ENCODE data around the gene C3orf20. TPM values are rescaled to one million over a fixed set of nuclear protein-coding genes. Genes with fewer than 3 reads are reported as not detected.

Gene C3orf20
- total RNA-seq, 4 donors from 2014 or later: 0.07 to 0.73 TPM; not detected in 2

- no peak for TF ChIP-seq POLR2A (IDR thresholded peaks at IDR 0.05)
- TF ChIP-seq CTCF (IDR thresholded peaks at IDR 0.05): no peak
- Histone ChIP-seq H3K27ac (peak overlapping the region in 1 of 2 donors; percentile 9), H3K36me3 (no peaks in the 10 kb centered on the region), H3K4me1 (no peaks in the 10 kb centered on the region), H3K9me3 (no peaks in the 10 kb centered on the region), H3K27me3 (no peaks in the 10 kb centered on the region), H3K4me3 (no peak overlapping the region)
- DNase-seq: peak in 1 of 2 donors; percentile 36
- intact Hi-C loops (cut with DNase I; ENCODE audit: low total_unique reads): no loop called here
Observed at GRCh38 chr3:14814411-14814871, 139.5 kb downstream of the C3orf20 start.

GRCh38 chr3:14816359-14816758 lies 141.4 kb downstream of the C3orf20 start:
- no peaks in the 10 kb centered on the region for H3K9me3 ChIP-seq
- H3K27me3 ChIP-seq: no peaks in the 10 kb centered on the region
- no peak overlapping the region for H3K4me3 ChIP-seq
- intact Hi-C loops (cut with DNase I; ENCODE audit: low total_unique reads): no loop called here
- no peak overlapping the region for H3K27ac ChIP-seq
- H3K36me3 ChIP-seq: no peaks in the 10 kb centered on the region
- H3K4me1 ChIP-seq: no peaks in the 10 kb centered on the region
- no peak for DNase-seq
- TF ChIP-seq POLR2A (IDR thresholded peaks at IDR 0.05): no peak
- no peak for TF ChIP-seq CTCF (IDR thresholded peaks at IDR 0.05)

DNA sequence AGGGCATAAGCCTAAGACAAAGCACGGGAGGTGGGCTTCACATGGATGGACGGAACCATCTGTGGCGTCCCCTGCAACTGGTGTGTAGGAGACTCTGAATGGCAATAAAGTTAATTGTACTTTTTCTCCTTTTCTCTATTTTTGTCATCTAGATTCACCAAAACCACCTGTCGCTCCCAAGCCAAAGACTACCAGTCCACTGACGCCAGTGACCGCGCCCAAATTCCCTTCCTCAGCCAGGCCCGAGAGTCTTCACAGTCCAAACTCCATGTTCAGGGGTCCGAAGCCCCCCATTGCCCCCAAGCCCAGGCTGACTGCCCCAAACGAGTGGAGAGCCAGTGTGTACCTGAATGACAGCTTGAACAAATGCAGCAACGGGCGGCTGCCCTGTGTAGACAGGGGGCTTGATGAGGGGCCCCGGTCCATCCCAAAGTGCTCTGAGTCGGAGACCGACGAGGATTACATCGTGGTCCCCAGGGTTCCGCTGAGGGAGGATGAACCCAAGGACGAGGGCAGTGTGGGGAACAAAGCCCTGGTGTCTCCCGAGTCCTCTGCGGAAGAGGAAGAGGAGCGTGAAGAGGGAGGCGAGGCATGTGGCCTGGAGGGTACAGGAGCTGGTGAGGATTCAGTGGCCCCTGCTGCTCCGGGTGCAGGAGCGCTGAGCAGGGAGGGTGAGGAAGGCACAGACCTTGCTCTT lies 144.0 kb downstream of the C3orf20 start, which contains the start of gene FGD5:
Gene FGD5, plus strand, starts transcription at position 159 of the 697 bp plus-strand sequence. Its CDS starts 110 bp downstream, at position 269.
- Histone ChIP-seq H3K27ac (no peak within 1 kb of the TSS), H3K4me1 (no peaks in the 10 kb centered on the region), H3K27me3 (no peaks in the 10 kb centered on the region), H3K36me3 (no peaks in the 10 kb centered on the region), H3K9me3 (no peaks in the 10 kb centered on the region), H3K4me3 (no peak within 1 kb of the TSS)
- TF ChIP-seq CTCF (IDR thresholded peaks at IDR 0.05) (no peak), POLR2A (IDR thresholded peaks at IDR 0.05) (no peak)
- no peak for DNase-seq
- intact Hi-C loops (cut with DNase I; ENCODE audit: low total_unique reads): no loop called here

DNA sequence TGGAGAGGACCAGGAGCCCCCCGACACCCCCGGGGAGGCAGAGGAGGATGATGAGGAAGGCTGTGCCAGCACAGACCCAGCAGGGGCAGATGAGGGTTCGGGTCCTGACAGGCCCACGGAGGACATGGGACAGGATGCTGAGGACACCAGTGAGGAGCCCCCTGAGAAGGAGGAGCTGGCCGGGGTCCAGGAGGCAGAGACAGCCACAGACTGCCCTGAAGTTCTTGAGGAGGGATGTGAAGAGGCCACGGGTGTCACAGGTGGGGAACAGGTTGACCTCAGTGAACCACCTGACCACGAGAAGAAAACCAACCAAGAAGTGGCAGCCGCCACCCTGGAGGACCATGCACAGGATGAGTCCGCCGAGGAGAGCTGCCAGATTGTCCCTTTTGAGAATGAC lies 144.7 kb downstream of the C3orf20 start:
- intact Hi-C loops (cut with DNase I; ENCODE audit: low total_unique reads): no loop called here
- peaks cover 0 to 6% of the 10 kb centered on the region in 2 donors for H3K4me1 ChIP-seq
- no peaks in the 10 kb centered on the region for H3K36me3 ChIP-seq
- H3K4me3 ChIP-seq: no peak overlapping the region
- no peak for DNase-seq
- TF ChIP-seq CTCF (IDR thresholded peaks at IDR 0.05) (no peak), POLR2A (IDR thresholded peaks at IDR 0.05) (no peak)
- H3K9me3 ChIP-seq: no peaks in the 10 kb centered on the region
- H3K27ac ChIP-seq: no peak overlapping the region
- no peaks in the 10 kb centered on the region for H3K27me3 ChIP-seq

- Histone ChIP-seq H3K27ac (no peak overlapping the region), H3K36me3 (no peaks in the 10 kb centered on the region), H3K4me3 (no peak overlapping the region), H3K9me3 (no peaks in the 10 kb centered on the region), H3K27me3 (no peaks in the 10 kb centered on the region), H3K4me1 (peaks cover 0 to 6% of the 10 kb centered on the region in 2 donors)
- intact Hi-C loops (cut with DNase I; ENCODE audit: low total_unique reads): no loop called here
- no peak for DNase-seq
- TF ChIP-seq POLR2A (IDR thresholded peaks at IDR 0.05) (no peak), CTCF (IDR thresholded peaks at IDR 0.05) (no peak)
Observed at GRCh38 chr3:14820156-14820555, 145.2 kb downstream of the C3orf20 start.
